ENCODE results near the gene EXOG.

GRCh38 chr3:38479431-38480092 is 16.6 kb upstream of the EXOG start:
- peak; percentile 94 for TF ChIP-seq CTCF (IDR thresholded peaks at IDR 0.05; ENCODE audit: low read depth, low read length)
- no peak for TF ChIP-seq EZH2phosphoT487 (IDR thresholded peaks at IDR 0.05; ENCODE audit: low read depth)
